ENCODE results near the gene TEX51.

GRCh38 chr2:126934809-126935208 is 36.1 kb downstream of the TEX51 start:
- TF ChIP-seq, protein P1, sequence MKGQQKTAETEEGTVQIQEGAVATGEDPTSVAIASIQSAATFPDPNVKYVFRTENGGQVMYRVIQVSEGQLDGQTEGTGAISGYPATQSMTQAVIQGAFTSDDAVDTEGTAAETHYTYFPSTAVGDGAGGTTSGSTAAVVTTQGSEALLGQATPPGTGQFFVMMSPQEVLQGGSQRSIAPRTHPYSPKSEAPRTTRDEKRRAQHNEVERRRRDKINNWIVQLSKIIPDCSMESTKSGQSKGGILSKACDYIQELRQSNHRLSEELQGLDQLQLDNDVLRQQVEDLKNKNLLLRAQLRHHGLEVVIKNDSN (IDR thresholded peaks at IDR 0.05) = no peak
- TF ChIP-seq RAD21 (IDR thresholded peaks at IDR 0.05; ENCODE audit: low read depth) = no peak
